HepG2 (cell line): ENCODE results near the gene AGFG1. TPM values are rescaled to one million over a fixed set of nuclear protein-coding genes. Genes with fewer than 3 reads are reported as not detected.

Experiments used
- ARID5B ChIP-seq: IDR thresholded peaks from 2 replicates; pipeline ENCODE4 v1.4.0; 2020; ENCODE audit warnings: mild to moderate bottlenecking, missing genetic modification reagents
- HNRNPLL ChIP-seq: fragments of 200-400 bp; formaldehyde crosslinking; IDR thresholded peaks from 2 replicates; pipeline ENCODE4 v1.6.1; 2017; ENCODE audit warnings: mild to moderate bottlenecking, low read depth, low read length; ENCODE audit not compliant: poor library complexity, severe bottlenecking
- IRX3 ChIP-seq: sonication (generic); formaldehyde crosslinking; IDR thresholded peaks from 2 replicates; pipeline ENCODE4 v1.8.1; 2023; ENCODE audit warnings: mild to moderate bottlenecking, low read depth, missing genetic modification reagents, borderline replicate concordance
- KDM5A ChIP-seq: fragments of 200-600 bp; sonication (generic); IDR thresholded peaks from 2 replicates; pipeline ENCODE4 v1.7.0; 2018; ENCODE audit warnings: antibody characterized with exemption, mild to moderate bottlenecking, low read length, borderline replicate concordance
- NONO ChIP-seq, 2 experiments: fragments of 450-650 bp in 1 of 2; sonication (generic) in 1 of 2; formaldehyde crosslinking in 1 of 2; IDR thresholded peaks in 1 of 2; conservative IDR thresholded peaks in 1 of 2; 2 replicates each; pipeline versions ENCODE4 v1.6.1 to v1.8.0; 2017 to 2022; ENCODE audit warnings: mild to moderate bottlenecking in 1 of 2, missing genetic modification reagents in 1 of 2, moderate library complexity in 1 of 2
- SIX1 ChIP-seq: sonication (generic); formaldehyde crosslinking; IDR thresholded peaks from 2 replicates; pipeline ENCODE4 v1.4.0; 2020; ENCODE audit warnings: missing genetic modification reagents, borderline replicate concordance
- SRSF1 ChIP-seq: fragments of 200-400 bp; formaldehyde crosslinking; optimal IDR thresholded peaks from 2 replicates; pipeline ENCODE3; 2017; ENCODE audit warnings: mild to moderate bottlenecking, low read depth, low read length, moderate library complexity
- TARDBP ChIP-seq: sonication (generic); formaldehyde crosslinking; IDR thresholded peaks from 2 replicates; pipeline ENCODE4 v1.8.0; 2022; ENCODE audit warnings: mild to moderate bottlenecking, missing genetic modification reagents
- THAP7 ChIP-seq: sonication (generic); formaldehyde crosslinking; IDR thresholded peaks from 2 replicates; pipeline ENCODE4 v1.8.1; 2023; ENCODE audit warnings: mild to moderate bottlenecking, missing genetic modification reagents
- ZBTB3 ChIP-seq: sonication (generic); formaldehyde crosslinking; IDR thresholded peaks from 2 replicates; pipeline ENCODE4 v1.4.0; 2020; ENCODE audit warnings: low read depth, mild to moderate bottlenecking, moderate library complexity, missing genetic modification reagents, borderline replicate concordance
- ZFP1 ChIP-seq: IDR thresholded peaks from 2 replicates; pipeline ENCODE4 v1.6.1; 2016
- ZNF639 ChIP-seq: conservative IDR thresholded peaks from 2 replicates; pipeline ENCODE4 v1.6.1; 2018; ENCODE audit warnings: missing genetic modification reagents
- ZNF687 ChIP-seq: sonication (generic); formaldehyde crosslinking; IDR thresholded peaks from 2 replicates; pipeline ENCODE4 v1.5.1; 2020; ENCODE audit warnings: mild to moderate bottlenecking, missing genetic modification reagents, moderate library complexity
- ZNF710 ChIP-seq: sonication (generic); formaldehyde crosslinking; IDR thresholded peaks from 2 replicates; pipeline ENCODE4 v1.5.0; 2020; ENCODE audit warnings: mild to moderate bottlenecking, missing genetic modification reagents, borderline replicate concordance
- ZNF768 ChIP-seq: sonication (generic); formaldehyde crosslinking; IDR thresholded peaks from 2 replicates; pipeline ENCODE4 v1.4.0; 2020; ENCODE audit warnings: missing genetic modification reagents
- polyA plus RNA-seq, 8 experiments: library from polyadenylated mRNA; depleted of rRNA in 3 of 8; stranded (reverse) in 7 of 8; unstranded in 1 of 8; fragments of >200 nt; fragmentation: Illumina TruSeq in 4 of 8; extraction: Trizol in 4 of 8; gene quantifications; 2 replicates each; pipeline versions ENCODE4 v1.2.1 to v1.2.3, GENCODE V29; 2011 to 2016; ENCODE audit warnings: low read depth in 4 of 8, missing spikeins in 1 of 8, mixed read lengths in 1 of 8; ENCODE audit not compliant: insufficient read depth in 1 of 8
- total RNA-seq, 5 experiments: library from RNA; depleted of rRNA; stranded (reverse); fragments of >200 nt; fragmentation: Illumina TruSeq; extraction: Trizol; gene quantifications; 2 replicates each; pipeline ENCODE4 v1.2.3, GENCODE V29; 2016; ENCODE audit warnings: low read depth in 1 of 5

The AGFG1 gene
- total and polyA plus RNA-seq, 2 of the 13 experiments (the other 11 are each of a cell fraction or from before 2014, with no cell fraction given), result 145 to 168 TPM

GRCh38 chr2:227472265-227473121 is 537 bp downstream of the AGFG1 start (continued):
- no peak for TF ChIP-seq ZNF639
- no peak for TF ChIP-seq SIX1
- TF ChIP-seq ZNF768 (CRISPR knock-in tag), result no peak
- no peak for TF ChIP-seq ZBTB3 (CRISPR knock-in tag)
- no peak for TF ChIP-seq HNRNPLL
- no peak for TF ChIP-seq ZFP1 (CRISPR knock-in tag)
- peak; percentile 52 for TF ChIP-seq ZNF687 (CRISPR knock-in tag)
- TF ChIP-seq THAP7, result no peak
- TF ChIP-seq SRSF1, result peak; percentile 69
- no peak for TF ChIP-seq IRX3 (CRISPR knock-in tag)
- no peak for TF ChIP-seq NONO (IDR thresholded peaks at IDR 0.05)
- peak; percentile 14; the same call in 1 of the 2 replicates for TF ChIP-seq NONO (CRISPR knock-in tag; conservative IDR thresholded peaks at IDR 0.05)
- TF ChIP-seq KDM5A, result peak; percentile 62
- TF ChIP-seq TARDBP (CRISPR knock-in tag), result 0 out of 2 replicates have a peak, but pooled peaks have one; percentile 2
- no peak for TF ChIP-seq ARID5B (CRISPR knock-in tag)
- 0 out of 2 replicates have a peak, but pooled peaks have one; percentile 9 for TF ChIP-seq ZNF710 (CRISPR knock-in tag)
